Cardiac muscle cell (in vitro differentiated cells and primary cell): ENCODE data around the gene NAXE. TPM values are rescaled to one million over a fixed set of nuclear protein-coding genes. Genes with fewer than 3 reads are reported as not detected.
A peak's percentile ranks its signal among the peaks of the same experiment; 100 is the strongest.

Experiments used
- DNase-seq, 2 donors: peaks; one replicate each; pipeline versions ENCODE4 v3.0.0 to v3.0.0-alpha.2; 2010 to 2017; ENCODE audit warnings: low read depth in 1 of 2, low spot score in 1 of 2
- H3K27ac ChIP-seq: fragments of 200-600 bp; sonication (generic); 2 replicates; pipeline ENCODE4 v1.5.1; 2016
- H3K27me3 ChIP-seq: fragments of 200-600 bp; sonication (generic); 2 replicates; pipeline ENCODE4 v1.6.0; 2016; ENCODE audit warnings: control low read depth
- H3K36me3 ChIP-seq: fragments of 200-600 bp; sonication (generic); 2 replicates; pipeline ENCODE4 v1.5.1; 2016; ENCODE audit warnings: control low read depth
- H3K4me1 ChIP-seq: fragments of 200-600 bp; sonication (generic); 2 replicates; pipeline ENCODE4 v1.8.1; 2017; ENCODE audit warnings: low read depth, mild to moderate bottlenecking, mixed run types
- H3K4me3 ChIP-seq: fragments of 200-600 bp; sonication (generic); 2 replicates; pipeline ENCODE4 v1.5.1; 2016; ENCODE audit warnings: mild to moderate bottlenecking
- H3K9me3 ChIP-seq: fragments of 200-600 bp; sonication (generic); 2 replicates; pipeline ENCODE4 v1.5.1; 2017; ENCODE audit warnings: low read depth, mild to moderate bottlenecking, control low read depth
- CTCF ChIP-seq: IDR thresholded peaks from 2 replicates; pipeline ENCODE4 v1.5.1; 2012; ENCODE audit warnings: low read depth, mild to moderate bottlenecking, low read length
- polyA plus RNA-seq: library from polyadenylated mRNA; unstranded; fragments of >200 nt; fragmentation: Nextera tagmentation; extraction: Ambion mirVana; gene quantifications from 2 replicates; pipeline ENCODE4 v1.2.1, GENCODE V29; 2016
- total RNA-seq: library from RNA; depleted of rRNA; stranded (reverse); fragments of >200 nt; gene quantifications from 2 replicates; pipeline ENCODE4 v1.2.3, GENCODE V29; 2016

Gene NAXE
- total and polyA plus RNA-seq, 2 experiments from 2014 or later = 130 to 166 TPM

GRCh38 chr1:156642265-156643048 lies 50.9 kb downstream of the NAXE start:
- Histone ChIP-seq H3K4me3 (peak overlapping the region; percentile 34), H3K36me3 (no peaks in the 10 kb centered on the region), H3K27ac (no peak overlapping the region), H3K27me3 (peaks cover 84% of the 10 kb centered on the region), H3K4me1 (no peaks in the 10 kb centered on the region), H3K9me3 (no peaks in the 10 kb centered on the region)
- no peak for TF ChIP-seq CTCF
- peak in 1 of 2 donors; percentile 38 for DNase-seq

GRCh38 chr1:156643049-156643777 lies 51.6 kb downstream of the NAXE start:
- no peak overlapping the region for H3K27ac ChIP-seq
- DNase-seq = no peak
- no peak for TF ChIP-seq CTCF
- H3K36me3 ChIP-seq = no peaks in the 10 kb centered on the region
- no peak overlapping the region for H3K4me3 ChIP-seq
- peaks cover 85% of the 10 kb centered on the region for H3K27me3 ChIP-seq
- H3K9me3 ChIP-seq = no peaks in the 10 kb centered on the region
- H3K4me1 ChIP-seq = no peaks in the 10 kb centered on the region

GRCh38 chr1:156643778-156644092 lies 52.2 kb downstream of the NAXE start:
- H3K4me1 ChIP-seq = no peaks in the 10 kb centered on the region
- no peak overlapping the region for H3K27ac ChIP-seq
- no peaks in the 10 kb centered on the region for H3K9me3 ChIP-seq
- peaks cover 84% of the 10 kb centered on the region for H3K27me3 ChIP-seq
- no peak overlapping the region for H3K4me3 ChIP-seq
- no peaks in the 10 kb centered on the region for H3K36me3 ChIP-seq
- TF ChIP-seq CTCF = no peak
- DNase-seq = no peak

Other genes starting within 250 kb of the NAXE start
- not detected in 2 replicates for gene RHBG, start 222.6 kb upstream of the NAXE start, total RNA-seq
- gene RHBG, start 222.6 kb upstream of the NAXE start, polyA plus RNA-seq = not detected in 2 replicates
- gene MEF2D, start 91.0 kb upstream of the NAXE start, total RNA-seq = 35.9 and 64.6 TPM in 2 replicates
- 35.1 and 52.1 TPM in 2 replicates for gene MEF2D, start 91.0 kb upstream of the NAXE start, polyA plus RNA-seq
- 4.2 and 31.8 TPM in 2 replicates for gene IQGAP3, start 19.2 kb upstream of the NAXE start, total RNA-seq
- gene IQGAP3, start 19.2 kb upstream of the NAXE start, polyA plus RNA-seq = 0.95 and 10.0 TPM in 2 replicates
- gene TTC24, start 12.1 kb upstream of the NAXE start, total RNA-seq = 0.15 and 0.18 TPM in 2 replicates
- 1.1 TPM in 1 of 2 replicates, not detected in the other for gene TTC24, start 12.1 kb upstream of the NAXE start, polyA plus RNA-seq
- 6.0 and 14.4 TPM in 2 replicates for gene GPATCH4, start 9.7 kb downstream of the NAXE start, total RNA-seq
- 42.4 and 48.4 TPM in 2 replicates for gene GPATCH4, start 9.7 kb downstream of the NAXE start, polyA plus RNA-seq
- gene HAPLN2, start 27.6 kb downstream of the NAXE start, total RNA-seq = 7.6 and 19.0 TPM in 2 replicates
- gene HAPLN2, start 27.6 kb downstream of the NAXE start, polyA plus RNA-seq = 8.5 and 15.7 TPM in 2 replicates
- 0.86 and 1.2 TPM in 2 replicates for gene BCAN, start 50.3 kb downstream of the NAXE start, total RNA-seq
- gene BCAN, start 50.3 kb downstream of the NAXE start, polyA plus RNA-seq = 0.23 and 0.39 TPM in 2 replicates
- 302 and 391 TPM in 2 replicates for gene NES, start 85.6 kb downstream of the NAXE start, total RNA-seq
- 86.5 and 89.3 TPM in 2 replicates for gene NES, start 85.6 kb downstream of the NAXE start, polyA plus RNA-seq
- gene CRABP2, start 113.8 kb downstream of the NAXE start, total RNA-seq = 556 and 900 TPM in 2 replicates
- gene CRABP2, start 113.8 kb downstream of the NAXE start, polyA plus RNA-seq = 824 and 1,249 TPM in 2 replicates
- gene METTL25B, start 136.7 kb downstream of the NAXE start, total RNA-seq = 22.8 and 25.4 TPM in 2 replicates
- 19.5 and 20.9 TPM in 2 replicates for gene METTL25B, start 136.7 kb downstream of the NAXE start, polyA plus RNA-seq
- gene ISG20L2, start 137.0 kb downstream of the NAXE start, total RNA-seq = 22.6 and 27.3 TPM in 2 replicates
- 25.1 and 31.3 TPM in 2 replicates for gene ISG20L2, start 137.0 kb downstream of the NAXE start, polyA plus RNA-seq
- 34.9 and 54.1 TPM in 2 replicates for gene MRPL24, start 149.3 kb downstream of the NAXE start, total RNA-seq
- 70.7 and 77.7 TPM in 2 replicates for gene MRPL24, start 149.3 kb downstream of the NAXE start, polyA plus RNA-seq
- 207 and 480 TPM in 2 replicates for gene HDGF, start 159.9 kb downstream of the NAXE start, total RNA-seq
- 176 and 238 TPM in 2 replicates for gene HDGF, start 159.9 kb downstream of the NAXE start, polyA plus RNA-seq
- gene PRCC, start 175.8 kb downstream of the NAXE start, total RNA-seq = 117 and 126 TPM in 2 replicates
- gene PRCC, start 175.8 kb downstream of the NAXE start, polyA plus RNA-seq = 118 and 150 TPM in 2 replicates
- gene SH2D2A, start 225.1 kb downstream of the NAXE start, total RNA-seq = 2.7 and 3.8 TPM in 2 replicates
- gene SH2D2A, start 225.1 kb downstream of the NAXE start, polyA plus RNA-seq = 1.1 and 5.2 TPM in 2 replicates